Hepatic stellate cell (primary cell): ENCODE data around the gene TMA7B.

Experiments used
- DNase-seq: peaks from one replicate; pipeline ENCODE4 v3.0.0; 2011; ENCODE audit warnings: low spot score

The TMA7B gene

DNA sequence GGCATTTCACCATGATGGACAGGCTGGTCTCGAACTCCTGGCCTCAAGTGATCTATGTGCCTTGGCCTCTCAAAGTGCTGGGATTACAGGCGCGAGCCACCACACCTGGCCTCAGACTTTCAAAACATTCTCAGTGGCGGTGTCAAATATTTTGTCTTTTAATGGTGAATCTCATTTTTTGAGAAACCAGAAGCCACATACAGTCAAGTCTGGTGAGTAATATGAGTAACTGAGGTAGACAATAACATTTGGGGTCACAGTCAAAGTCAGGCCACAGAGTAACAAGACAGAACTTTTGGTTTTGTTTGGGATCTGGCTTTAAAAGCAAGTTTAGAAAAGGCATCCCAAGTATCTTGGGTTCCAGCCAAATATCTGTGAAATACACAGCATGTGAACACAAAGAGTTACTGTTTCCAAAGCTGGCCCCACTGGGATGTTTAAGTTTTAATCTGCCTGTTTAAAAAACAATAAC lies 5.6 kb upstream of the TMA7B start:
- no peak for DNase-seq

- DNase-seq, result no peak
Observed at GRCh38 chr22:39955675-39956074, 4.5 kb upstream of the TMA7B start.

- DNase-seq, result no peak
Observed at GRCh38 chr22:39956932-39957664, 3.1 kb upstream of the TMA7B start.

- no peak for DNase-seq
Observed at GRCh38 chr22:39958009-39958711, 2.0 kb upstream of the TMA7B start.

DNA sequence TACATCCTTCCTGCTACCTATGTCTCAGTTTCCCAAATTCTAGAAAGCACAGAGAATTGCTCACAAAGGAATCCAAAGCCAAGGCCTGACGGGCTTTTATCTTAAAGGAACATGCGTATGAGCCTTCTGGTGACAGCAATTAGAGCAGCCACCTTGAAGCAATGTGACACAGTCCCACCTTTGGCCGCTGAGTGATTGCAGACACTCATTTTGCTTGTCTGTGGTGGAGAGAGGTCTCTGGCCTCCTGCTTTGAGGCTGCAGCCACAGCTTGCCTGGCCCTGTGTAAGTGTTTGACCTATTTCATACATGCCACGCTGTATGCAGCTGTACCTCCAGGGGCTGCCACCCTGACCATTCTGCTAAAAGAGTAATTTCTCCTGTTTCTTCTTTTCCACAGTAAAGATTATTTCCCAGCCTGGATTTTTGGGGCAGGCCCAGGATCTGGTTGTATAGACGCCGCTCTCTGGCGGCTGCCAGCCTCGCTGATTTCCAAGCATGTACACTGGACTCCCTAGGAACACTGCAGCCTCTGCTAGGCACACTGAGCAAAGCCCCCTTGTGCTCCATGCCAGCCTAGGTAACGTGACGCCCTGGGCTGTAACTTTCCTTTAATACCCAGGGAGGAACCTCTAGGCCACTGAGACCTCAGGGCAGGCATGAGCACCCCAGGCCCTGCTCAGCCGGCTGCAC lies 1.1 kb upstream of the TMA7B start:
- no peak for DNase-seq

DNA sequence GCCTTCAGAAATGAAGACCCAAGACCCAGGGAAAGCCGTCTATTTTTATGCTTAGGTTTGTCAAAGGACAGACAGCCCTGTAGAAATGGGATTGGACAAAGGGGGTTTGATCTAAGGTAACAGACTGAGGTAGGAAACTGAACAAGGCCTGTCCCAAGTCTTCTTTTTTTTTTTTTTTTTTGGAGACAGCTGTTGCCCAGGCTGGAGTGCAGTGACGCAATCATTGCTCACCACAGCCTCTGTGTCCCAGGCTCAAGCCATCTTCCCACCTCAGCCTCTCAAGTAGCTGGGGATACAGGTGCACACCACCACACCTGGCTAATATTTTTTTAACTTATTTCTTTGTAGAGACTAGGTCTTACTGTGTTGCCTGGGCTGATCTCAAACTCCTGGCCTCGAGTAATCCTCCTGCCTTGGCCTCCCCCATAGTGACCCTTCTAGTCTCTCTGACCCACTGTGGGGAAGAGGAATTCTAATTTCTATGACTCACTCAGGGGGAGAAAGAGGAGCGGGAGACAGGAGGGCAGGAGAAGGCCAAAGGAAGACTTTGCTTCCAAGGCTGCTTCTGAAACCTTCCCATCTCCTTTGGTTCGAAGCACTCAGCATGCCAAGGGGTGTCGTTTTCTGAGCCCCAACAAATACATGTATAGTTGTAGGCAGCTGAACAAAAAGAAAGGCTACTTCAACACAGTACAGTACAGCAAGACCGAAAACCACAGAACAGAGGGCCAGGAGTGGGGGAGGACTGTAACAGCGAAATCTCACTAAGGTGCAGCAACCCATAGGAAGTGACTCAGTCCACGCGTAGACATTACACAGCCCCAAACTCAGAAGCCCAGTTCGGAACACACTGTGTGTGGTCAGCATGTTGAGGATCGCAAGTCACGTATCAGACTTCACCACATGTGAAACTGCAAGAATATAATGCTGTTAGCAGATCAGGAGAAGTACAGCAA lies 872 bp downstream of the TMA7B start:
- peak; percentile 80 for DNase-seq

DNA sequence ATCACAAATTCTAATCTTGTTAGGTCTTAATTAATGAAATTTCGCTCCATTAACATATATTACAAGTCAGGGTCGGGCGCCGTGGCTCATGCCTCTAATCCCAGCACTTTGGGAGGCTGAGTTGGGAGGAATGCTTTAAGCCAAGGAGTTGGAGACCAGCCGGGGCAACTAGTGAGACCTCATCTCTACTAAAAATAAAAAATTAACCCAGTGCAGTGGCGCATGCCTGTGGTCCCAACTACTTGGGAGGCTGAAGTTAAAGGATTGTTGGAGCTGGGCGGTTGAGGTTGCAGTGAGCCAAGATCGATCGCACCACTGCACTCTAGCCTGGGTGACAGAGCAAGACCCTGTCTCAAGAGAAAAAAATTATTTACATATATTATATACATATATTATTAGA lies 1.9 kb downstream of the TMA7B start:
- no peak for DNase-seq

DNA sequence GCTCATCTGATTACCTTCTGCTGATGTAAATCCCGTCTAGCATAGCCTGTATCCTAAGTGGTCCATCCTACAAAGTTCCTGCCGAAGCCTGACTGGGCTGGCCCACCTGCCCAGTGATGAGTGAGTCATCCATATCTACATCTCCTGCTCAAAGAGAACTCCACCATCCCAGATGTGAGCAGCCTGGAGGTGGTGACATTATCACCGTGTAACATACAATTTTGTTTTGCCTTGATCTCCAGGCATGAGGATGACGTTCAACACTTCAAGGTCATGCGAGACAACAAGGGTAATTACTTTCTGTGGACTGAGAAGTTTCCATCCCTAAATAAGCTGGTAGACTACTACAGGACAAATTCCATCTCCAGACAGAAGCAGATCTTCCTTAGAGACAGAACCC lies 5.6 kb downstream of the TMA7B start:
- DNase-seq, result no peak

DNA sequence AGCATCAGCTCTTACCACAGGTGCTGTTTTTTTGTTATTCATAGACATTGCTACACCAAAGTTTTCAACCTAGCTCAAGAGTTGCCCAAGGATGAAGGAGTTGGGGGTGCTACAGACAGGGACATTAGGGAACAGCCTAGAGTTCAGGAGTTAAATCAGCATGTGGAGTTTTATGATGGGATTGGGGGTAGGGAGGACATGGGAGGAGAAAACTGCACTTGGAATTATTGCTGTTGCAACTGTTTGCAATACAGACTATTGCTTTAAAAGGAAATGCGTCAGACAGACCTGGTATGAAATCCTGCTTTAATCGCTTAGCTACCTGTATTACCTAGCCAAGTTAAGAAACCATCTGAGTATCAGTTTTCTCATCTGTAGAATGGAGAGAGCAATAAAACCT lies 6.3 kb downstream of the TMA7B start:
- DNase-seq, result no peak

GRCh38 chr22:39967103-39967829 lies 7.1 kb downstream of the TMA7B start:
- DNase-seq, result peak; percentile 48

GRCh38 chr22:39967996-39968972 lies 8.1 kb downstream of the TMA7B start:
- DNase-seq, result no peak

DNA sequence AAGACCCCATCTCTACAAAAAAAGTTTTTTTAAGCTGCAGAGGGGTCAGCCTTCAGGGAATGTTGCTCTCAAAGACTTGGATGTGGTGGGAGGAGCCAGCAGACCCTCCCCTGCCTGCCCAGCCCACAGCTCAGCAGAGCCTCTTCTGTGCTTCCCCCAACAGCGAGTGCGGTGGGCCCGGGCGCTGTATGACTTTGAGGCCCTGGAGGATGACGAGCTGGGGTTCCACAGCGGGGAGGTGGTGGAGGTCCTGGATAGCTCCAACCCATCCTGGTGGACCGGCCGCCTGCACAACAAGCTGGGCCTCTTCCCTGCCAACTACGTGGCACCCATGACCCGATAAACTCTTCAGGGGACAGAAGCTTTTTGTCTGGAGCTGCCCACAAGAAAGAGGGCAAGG lies 10.5 kb downstream of the TMA7B start:
- DNase-seq, result no peak

GRCh38 chr22:39972641-39973040 lies 12.4 kb downstream of the TMA7B start:
- DNase-seq, result no peak

DNA sequence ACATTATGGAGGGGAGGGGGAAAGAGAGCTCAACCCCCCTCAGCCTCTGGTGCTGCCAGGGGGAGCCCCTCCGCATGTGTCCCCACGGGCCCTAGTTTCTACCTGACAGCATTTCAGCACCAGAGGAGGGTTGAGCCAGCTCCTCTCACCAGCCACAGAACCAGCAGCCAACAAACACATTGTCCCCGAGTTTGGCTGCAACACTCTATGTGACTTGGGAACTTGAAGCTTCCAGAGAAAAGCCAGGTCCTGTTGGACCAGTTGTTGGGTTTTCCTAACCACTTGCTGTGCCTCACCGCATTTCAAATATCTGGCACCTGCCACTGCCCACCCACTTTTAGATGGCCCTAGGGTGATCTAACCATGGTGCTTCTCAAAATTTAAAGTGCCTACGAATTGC lies 13.5 kb downstream of the TMA7B start:
- DNase-seq, result no peak

- no peak for DNase-seq
Observed at GRCh38 chr22:39974065-39974464, 13.9 kb downstream of the TMA7B start.

- no peak for DNase-seq
Observed at GRCh38 chr22:39979048-39979447, 18.9 kb downstream of the TMA7B start.

GRCh38 chr22:39979458-39979857 lies 19.3 kb downstream of the TMA7B start:
- no peak for DNase-seq

DNA sequence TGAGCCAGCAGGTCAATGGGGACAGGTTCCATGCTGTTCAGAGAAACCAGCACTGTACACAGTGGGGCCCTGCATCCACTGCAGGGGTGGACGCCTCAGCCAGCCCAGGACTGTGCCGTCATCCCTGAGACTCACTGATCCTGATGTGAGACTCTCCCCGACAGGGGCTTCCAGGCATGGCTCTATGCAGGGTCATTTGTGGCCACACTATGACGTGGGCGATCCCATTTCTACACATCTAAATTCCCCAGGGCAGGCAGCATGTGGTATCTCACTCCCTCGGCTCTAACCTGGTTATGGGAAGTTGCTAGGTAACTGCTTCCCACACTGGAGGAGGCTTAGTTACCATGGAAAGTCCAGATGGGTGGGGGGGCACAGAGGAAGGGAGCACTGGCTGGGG lies 20.4 kb downstream of the TMA7B start:
- DNase-seq, result no peak

DNA sequence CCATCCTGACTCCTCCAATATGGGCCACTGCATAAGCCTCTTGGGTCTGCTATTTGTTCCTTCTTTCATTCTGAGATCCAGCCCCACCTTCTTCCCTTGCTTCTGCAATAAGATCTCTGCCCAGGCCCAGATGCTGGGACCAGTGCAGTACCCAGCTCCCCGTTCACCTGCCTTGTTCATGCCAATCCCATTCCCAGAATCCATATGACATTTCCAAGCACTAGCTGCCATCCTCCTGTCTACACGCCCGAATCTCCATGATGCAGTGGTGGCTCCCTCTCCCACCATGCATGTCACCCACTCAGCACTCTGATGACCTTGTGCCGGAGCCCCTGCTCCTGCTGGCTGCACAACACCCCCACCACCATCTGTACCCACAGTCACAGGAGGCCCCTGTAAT lies 23.1 kb downstream of the TMA7B start:
- DNase-seq, result no peak

DNA sequence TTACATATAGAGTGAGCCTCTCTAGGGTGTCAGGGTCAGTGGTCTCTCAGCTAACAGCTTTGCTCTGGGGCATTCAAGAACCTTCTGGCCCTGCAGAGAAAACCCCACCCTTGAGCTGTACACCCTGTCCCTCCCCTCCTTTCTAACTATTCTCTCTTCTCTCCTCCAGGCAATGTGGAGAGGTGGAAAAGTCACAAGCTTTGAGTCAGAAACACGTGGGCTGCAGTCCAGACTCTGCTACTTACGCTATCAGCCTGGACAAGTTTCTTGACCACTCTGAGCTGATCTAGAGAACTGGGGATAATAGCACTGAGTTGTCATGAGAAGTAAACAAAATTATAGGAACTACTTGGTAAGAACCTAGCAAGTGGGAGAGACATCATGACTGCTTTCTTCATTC lies 23.8 kb downstream of the TMA7B start:
- no peak for DNase-seq
